Glutamatergic neuron (in vitro differentiated cells): ENCODE data around the gene U2AF1L4. TPM values are rescaled to one million over a fixed set of nuclear protein-coding genes. Genes with fewer than 3 reads are reported as not detected.
A peak's percentile ranks its signal among the peaks of the same experiment; 100 is the strongest.

Experiments
- DNase-seq: peaks from one replicate; pipeline ENCODE4 v3.0.0; 2022
- H3K27ac Mint-ChIP-seq: one replicate; pipeline ENCODE4 v1.8.0; 2020; ENCODE audit warnings: mild to moderate bottlenecking, mixed read lengths, inconsistent platforms; ENCODE audit not compliant: unreplicated experiment
- H3K27me3 Mint-ChIP-seq: one replicate; pipeline ENCODE4 v1.8.0; 2020; ENCODE audit warnings: mild to moderate bottlenecking, moderate library complexity, mixed read lengths, inconsistent platforms; ENCODE audit not compliant: unreplicated experiment
- H3K36me3 Mint-ChIP-seq: one replicate; pipeline ENCODE4 v1.8.0; 2020; ENCODE audit warnings: mild to moderate bottlenecking, mixed read lengths, inconsistent platforms; ENCODE audit not compliant: unreplicated experiment
- H3K4me1 Mint-ChIP-seq: one replicate; pipeline ENCODE4 v1.8.0; 2020; ENCODE audit warnings: mild to moderate bottlenecking, low read depth, mixed read lengths, inconsistent platforms; ENCODE audit not compliant: unreplicated experiment
- H3K4me3 Mint-ChIP-seq: one replicate; pipeline ENCODE4 v1.8.0; 2020; ENCODE audit warnings: mild to moderate bottlenecking, mixed read lengths, inconsistent platforms; ENCODE audit not compliant: unreplicated experiment
- H3K9me3 Mint-ChIP-seq: one replicate; pipeline ENCODE4 v1.8.0; 2020; ENCODE audit warnings: mild to moderate bottlenecking, moderate library complexity, mixed read lengths, inconsistent platforms; ENCODE audit not compliant: unreplicated experiment
- CTCF ChIP-seq: fragments of 200-600 bp; sonication (generic); IDR thresholded peaks from one replicate; pipeline ENCODE4 v1.5.0; 2021; ENCODE audit not compliant: partially characterized antibody, unreplicated experiment
- total RNA-seq: library from RNA; stranded (reverse); fragmentation: NEBNext Ultra II Directional; extraction: Animal tissue kit (Norgen Biotek cat#: 25700); gene quantifications from one replicate; pipeline ENCODE4 v1.2.1, GENCODE V29; 2021; ENCODE audit not compliant: unreplicated experiment

U2AF1L4 gene
- total RNA-seq, 1 donor from 2014 or later: 24.3 TPM

GRCh38 chr19:35751839-35752745 is 6.9 kb upstream of the U2AF1L4 start:
- H3K27me3 Mint-ChIP-seq: peaks cover 21% of the 10 kb centered on the region
- H3K4me1 Mint-ChIP-seq: peaks cover 18% of the 10 kb centered on the region
- no peak overlapping the region for H3K4me3 Mint-ChIP-seq
- no peak for TF ChIP-seq CTCF
- no peak for DNase-seq
- H3K27ac Mint-ChIP-seq: no peak overlapping the region
- H3K9me3 Mint-ChIP-seq: peaks cover 11% of the 10 kb centered on the region
- no peaks in the 10 kb centered on the region for H3K36me3 Mint-ChIP-seq

- DNase-seq: no peak
- no peak overlapping the region for H3K27ac Mint-ChIP-seq
- H3K36me3 Mint-ChIP-seq: no peaks in the 10 kb centered on the region
- peaks cover 16% of the 10 kb centered on the region for H3K27me3 Mint-ChIP-seq
- H3K4me1 Mint-ChIP-seq: peaks cover 14% of the 10 kb centered on the region
- peaks cover 6% of the 10 kb centered on the region for H3K9me3 Mint-ChIP-seq
- peak overlapping the region; percentile 50 for H3K4me3 Mint-ChIP-seq
- no peak for TF ChIP-seq CTCF
Observed at GRCh38 chr19:35750167-35750566, 4.9 kb upstream of the U2AF1L4 start.

GRCh38 chr19:35748106-35749020 is 3.1 kb upstream of the U2AF1L4 start, which contains the start of gene LIN37:
LIN37 (plus strand) TSS chr19:35748576; CDS start chr19:35748725, 149 bp downstream.
- DNase-seq: peak; percentile 98
- Mint-ChIP-seq H3K9me3 (peaks cover 5% of the 10 kb centered on the region), H3K36me3 (no peaks in the 10 kb centered on the region), H3K27ac (peak within 1 kb of the TSS; percentile 73), H3K27me3 (peaks cover 6% of the 10 kb centered on the region), H3K4me3 (peak within 1 kb of the TSS; percentile 93), H3K4me1 (peaks cover 10% of the 10 kb centered on the region)
- no peak for TF ChIP-seq CTCF

- H3K27me3 Mint-ChIP-seq: peaks cover 5% of the 10 kb centered on the region
- TF ChIP-seq CTCF: no peak
- H3K27ac Mint-ChIP-seq: peak overlapping the region; percentile 96
- peak overlapping the region; percentile 98 for H3K4me3 Mint-ChIP-seq
- H3K4me1 Mint-ChIP-seq: peaks cover 10% of the 10 kb centered on the region
- DNase-seq: no peak
- peaks cover 10% of the 10 kb centered on the region for H3K9me3 Mint-ChIP-seq
- no peaks in the 10 kb centered on the region for H3K36me3 Mint-ChIP-seq
Observed at GRCh38 chr19:35746531-35746930, 1.3 kb upstream of the U2AF1L4 start.
